Smooth muscle cell of the brain vasculature (primary cell): ENCODE results near the gene ADSS2.
"Not testable (repeated sequence)": the region's sequence is repeated elsewhere in the genome, so short reads cannot be mapped to it uniquely, and the experiment has no call there.

ENCODE experiments used
- DNase-seq: peaks from one replicate; pipeline ENCODE4 v3.0.0-alpha.2; 2012; ENCODE audit warnings: low read depth, low spot score

Gene ADSS2

GRCh38 chr1:244451539-244451950 is at the start of gene ADSS2:
ADSS2 (minus strand) TSS chr1:244451909; CDS start chr1:244451817, 92 bp downstream.
- no peak for DNase-seq

GRCh38 chr1:244500515-244500914 is 48.8 kb upstream of the ADSS2 start:
- not testable (repeated sequence) for DNase-seq

GRCh38 chr1:244499484-244499883 is 47.8 kb upstream of the ADSS2 start:
- not testable (repeated sequence) for DNase-seq

GRCh38 chr1:244497805-244498204 is 46.1 kb upstream of the ADSS2 start:
- no peak for DNase-seq

GRCh38 chr1:244496186-244496585 is 44.5 kb upstream of the ADSS2 start:
- DNase-seq = no peak

GRCh38 chr1:244494653-244495052 is 42.9 kb upstream of the ADSS2 start:
- no peak for DNase-seq

- DNase-seq = not testable (repeated sequence)
Observed at GRCh38 chr1:244484971-244485370, 33.3 kb upstream of the ADSS2 start.

- no peak for DNase-seq
Observed at GRCh38 chr1:244473059-244473605, 21.4 kb upstream of the ADSS2 start.

- DNase-seq = no peak
Observed at GRCh38 chr1:244466724-244467123, 15.0 kb upstream of the ADSS2 start.

GRCh38 chr1:244461245-244462071 is 9.7 kb upstream of the ADSS2 start, which contains the start of gene CATSPERE:
CATSPERE (plus strand) TSS chr1:244461273; CDS start chr1:244461430, 157 bp downstream.
- no peak for DNase-seq

- no peak for DNase-seq
Observed at GRCh38 chr1:244460197-244460596, 8.5 kb upstream of the ADSS2 start.

- no peak for DNase-seq
Observed at GRCh38 chr1:244458781-244459180, 7.1 kb upstream of the ADSS2 start.

GRCh38 chr1:244456586-244456985 is 4.9 kb upstream of the ADSS2 start:
- no peak for DNase-seq

- DNase-seq = no peak
Observed at GRCh38 chr1:244454412-244454811, 2.7 kb upstream of the ADSS2 start.

- peak; percentile 99 for DNase-seq
Observed at GRCh38 chr1:244451951-244452795, 464 bp upstream of the ADSS2 start.

- DNase-seq = no peak
Observed at GRCh38 chr1:244450597-244451538, 841 bp downstream of the ADSS2 start.

- no peak for DNase-seq
Observed at GRCh38 chr1:244449936-244450508, 1.7 kb downstream of the ADSS2 start.

GRCh38 chr1:244448279-244449036 is 3.3 kb downstream of the ADSS2 start:
- no peak for DNase-seq

GRCh38 chr1:244447552-244447951 is 4.2 kb downstream of the ADSS2 start:
- no peak for DNase-seq

GRCh38 chr1:244447024-244447423 is 4.7 kb downstream of the ADSS2 start:
- no peak for DNase-seq
